HG03521 (cell line): ENCODE measurements around the gene PCDHGA11.
A peak's percentile ranks its signal among the peaks of the same experiment; 100 is the strongest.
"Not testable (repeated sequence)": the region's sequence is repeated elsewhere in the genome, so short reads cannot be mapped to it uniquely, and the experiment has no call there.

Experiments used
- ATAC-seq: cut with Tn5 transposase; IDR thresholded peaks from one replicate; pipeline ENCODE4 v1.9.1; 2021; ENCODE audit warnings: mild to moderate bottlenecking, moderate library complexity; ENCODE audit not compliant: unreplicated experiment

PCDHGA11 gene

DNA sequence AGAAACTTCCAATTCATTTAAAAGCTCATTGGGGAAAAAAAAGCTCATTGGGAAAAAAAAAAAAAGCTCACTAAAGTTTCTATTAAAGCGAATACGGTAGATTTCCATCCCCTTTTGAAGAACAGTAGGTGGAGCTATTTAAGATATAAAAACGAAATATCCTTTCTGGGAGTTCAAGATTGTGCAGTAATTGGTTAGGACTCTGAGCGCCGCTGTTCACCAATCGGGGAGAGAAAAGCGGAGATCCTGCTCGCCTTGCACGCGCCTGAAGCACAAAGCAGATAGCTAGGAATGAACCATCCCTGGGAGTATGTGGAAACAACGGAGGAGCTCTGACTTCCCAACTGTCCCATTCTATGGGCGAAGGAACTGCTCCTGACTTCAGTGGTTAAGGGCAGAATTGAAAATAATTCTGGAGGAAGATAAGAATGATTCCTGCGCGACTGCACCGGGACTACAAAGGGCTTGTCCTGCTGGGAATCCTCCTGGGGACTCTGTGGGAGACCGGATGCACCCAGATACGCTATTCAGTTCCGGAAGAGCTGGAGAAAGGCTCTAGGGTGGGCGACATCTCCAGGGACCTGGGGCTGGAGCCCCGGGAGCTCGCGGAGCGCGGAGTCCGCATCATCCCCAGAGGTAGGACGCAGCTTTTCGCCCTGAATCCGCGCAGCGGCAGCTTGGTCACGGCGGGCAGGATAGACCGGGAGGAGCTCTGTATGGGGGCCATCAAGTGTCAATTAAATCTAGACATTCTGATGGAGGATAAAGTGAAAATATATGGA, 9.7 kb downstream of the PCDHGA11 start, which contains the start of gene PCDHGA12:
Gene PCDHGA12 (plus strand): TSS at position 176 of the 782 bp plus-strand sequence. CDS start 253 bp downstream, at position 429.
- ATAC-seq, result peak; percentile 84

GRCh38 chr5:141431286-141431685, 10.4 kb downstream of the PCDHGA11 start:
- ATAC-seq, result no peak

GRCh38 chr5:141432308-141432707, 11.5 kb downstream of the PCDHGA11 start:
- not testable (repeated sequence) for ATAC-seq

DNA sequence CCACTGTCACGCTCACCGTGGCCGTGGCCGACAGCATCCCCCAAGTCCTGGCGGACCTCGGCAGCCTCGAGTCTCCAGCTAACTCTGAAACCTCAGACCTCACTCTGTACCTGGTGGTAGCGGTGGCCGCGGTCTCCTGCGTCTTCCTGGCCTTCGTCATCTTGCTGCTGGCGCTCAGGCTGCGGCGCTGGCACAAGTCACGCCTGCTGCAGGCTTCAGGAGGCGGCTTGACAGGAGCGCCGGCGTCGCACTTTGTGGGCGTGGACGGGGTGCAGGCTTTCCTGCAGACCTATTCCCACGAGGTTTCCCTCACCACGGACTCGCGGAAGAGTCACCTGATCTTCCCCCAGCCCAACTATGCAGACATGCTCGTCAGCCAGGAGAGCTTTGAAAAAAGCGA, 11.9 kb downstream of the PCDHGA11 start:
- not testable (repeated sequence) for ATAC-seq

DNA sequence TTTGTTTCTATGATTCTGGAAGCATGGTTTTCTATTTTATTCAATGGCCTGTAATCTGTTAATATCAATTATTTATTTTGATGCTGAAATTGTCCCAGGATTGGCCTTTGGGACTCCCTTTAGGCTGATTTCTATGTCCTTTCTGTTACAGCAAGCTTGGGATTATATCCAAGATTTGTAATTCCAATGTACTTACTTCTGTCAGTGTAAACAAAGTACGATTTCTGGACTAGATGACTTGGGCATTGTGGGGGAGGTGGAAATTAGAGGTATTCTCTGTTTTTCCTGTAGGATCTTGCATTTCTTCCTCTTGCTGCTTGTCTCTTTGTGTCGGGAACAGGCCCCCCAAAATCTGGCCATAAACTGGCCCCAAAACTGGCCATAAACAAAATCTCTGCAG, 13.2 kb downstream of the PCDHGA11 start:
- ATAC-seq, result no peak

- no peak for ATAC-seq
Measured at GRCh38 chr5:141437221-141437620, 16.4 kb downstream of the PCDHGA11 start.

DNA sequence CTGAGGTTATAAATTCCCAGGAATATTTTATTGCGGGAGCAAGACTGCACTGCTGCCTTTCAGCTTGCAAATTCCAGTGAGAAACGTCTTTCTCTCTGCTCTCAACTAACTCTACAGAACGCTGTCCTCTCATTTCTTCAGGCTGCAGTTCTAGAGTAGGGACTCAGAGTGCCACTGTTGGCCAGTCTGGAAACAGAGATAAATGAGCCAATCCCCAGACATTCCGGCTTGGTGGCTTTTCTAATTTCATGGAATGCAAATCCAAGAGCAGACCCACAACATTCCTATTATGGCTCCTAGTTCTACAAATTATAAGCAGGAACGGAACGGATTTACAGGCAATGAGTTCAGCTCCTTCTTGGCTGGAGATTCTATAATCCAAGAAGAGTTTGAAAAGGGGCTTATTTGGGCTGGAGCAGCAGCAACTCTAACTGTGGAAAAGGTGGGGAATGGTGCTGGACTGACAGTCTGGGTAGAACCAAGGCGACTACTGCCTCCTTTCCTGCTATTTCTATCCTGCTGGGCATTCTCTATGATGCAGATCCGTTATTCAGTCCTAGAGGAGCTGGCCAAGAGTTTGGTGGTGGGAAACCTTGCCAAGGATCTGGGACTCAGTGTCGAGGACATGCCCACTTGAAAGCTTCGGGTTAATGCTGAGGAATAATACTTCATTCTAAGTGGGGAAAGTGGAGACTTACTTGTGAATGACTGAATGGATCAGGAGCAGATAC, 18.7 kb downstream of the PCDHGA11 start:
- no peak for ATAC-seq

DNA sequence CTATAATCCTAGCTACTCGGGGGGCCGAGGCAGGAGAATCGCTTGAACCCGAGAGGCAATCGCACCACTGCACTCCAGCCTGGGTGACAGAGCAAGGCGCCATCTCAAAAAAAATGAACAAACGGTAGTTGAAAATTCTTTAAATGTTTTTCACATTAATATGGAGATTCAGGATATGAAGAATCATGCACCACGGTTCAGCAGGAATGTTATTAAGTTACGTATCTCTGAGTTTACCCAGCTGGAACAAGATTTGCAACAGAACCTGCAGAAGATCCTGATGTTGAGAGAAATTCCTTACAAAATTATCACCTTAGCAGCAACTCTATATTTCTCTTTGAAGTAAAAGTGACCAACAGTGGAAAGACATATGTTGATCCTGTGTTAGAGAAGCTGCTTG, 19.5 kb downstream of the PCDHGA11 start:
- ATAC-seq, result no peak

- no peak for ATAC-seq
Measured at GRCh38 chr5:141441571-141442170, 20.8 kb downstream of the PCDHGA11 start.

GRCh38 chr5:141465351-141465750, 44.5 kb downstream of the PCDHGA11 start:
- ATAC-seq, result no peak
